Testis (tissue), 3 donors: ENCODE measurements around the gene PROCR. TPM values are rescaled to one million over a fixed set of nuclear protein-coding genes. Genes with fewer than 3 reads are reported as not detected.
"Not testable (repeated sequence)": the region's sequence is repeated elsewhere in the genome, so short reads cannot be mapped to it uniquely, and the experiment has no call there.

Source experiments
- DNase-seq: peaks from one replicate; pipeline ENCODE4 v3.0.0-alpha.2; 2019
- H3K27ac ChIP-seq, 2 donors: fragments of 200-600 bp; sonication (generic); one replicate each; pipeline ENCODE4 v1.5.1; 2019
- H3K27me3 ChIP-seq: fragments of 200-600 bp; sonication (generic); one replicate; pipeline ENCODE4 v1.5.1; 2019
- H3K36me3 ChIP-seq: fragments of 200-600 bp; sonication (generic); one replicate; pipeline ENCODE4 v1.5.1; 2017; ENCODE audit warnings: low read depth; ENCODE audit errors: missing control alignments
- H3K4me1 ChIP-seq: fragments of 200-600 bp; sonication (generic); one replicate; pipeline ENCODE4 v1.5.1; 2019
- H3K4me3 ChIP-seq, 2 donors: fragments of 200-600 bp; sonication (generic); one replicate each; pipeline ENCODE4 v1.5.1; 2017 to 2019
- H3K9me3 ChIP-seq: fragments of 200-600 bp; sonication (generic); one replicate; pipeline ENCODE4 v1.5.1; 2017
- POLR2A ChIP-seq: fragments of 450-650 bp; IDR thresholded peaks from one replicate; pipeline ENCODE4 v1.6.1; 2017; ENCODE audit warnings: antibody characterized with exemption, mild to moderate bottlenecking, moderate library complexity
- WGBS, 2 donors: methylation state at CpG; one replicate each; pipeline ENCODE4 v1.1.5; 2018; 5-methylcytosine and 5-hydroxymethylcytosine counted together
- intact Hi-C: fragments of 100-400 bp; cut with DNase I; formaldehyde crosslinking; loops from one replicate; pipeline ENCODE4 v1.15.1; 2023; ENCODE audit warnings: low total_unique reads
- polyA plus RNA-seq: library from polyadenylated mRNA; stranded (reverse); fragments of 350-450 nt; fragmentation: Illumina TruSeq; extraction: RNeasy Lipid Tissue Mini Kit (QIAGEN cat#74804); gene quantifications from one replicate; pipeline ENCODE4 v1.2.3, GENCODE V29; 2014; ENCODE audit warnings: low read depth, low replicate concordance; ENCODE audit not compliant: insufficient read depth
- total RNA-seq, 2 donors: library from RNA; depleted of rRNA; stranded (reverse); fragments of >200 nt; gene quantifications; one replicate each; pipeline ENCODE4 v1.2.3, GENCODE V29; 2016
- TF ChIP-seq, protein P1 (sequence below), 3 experiments: fragments of 450-650 bp in 2 of 3; fragments of 200-600 bp in 1 of 3; sonication (generic) in 1 of 3; IDR thresholded peaks; one replicate each; pipeline ENCODE4 v1.5.1; 2016 to 2019; ENCODE audit warnings: antibody characterized with exemption in 3 of 3, mild to moderate bottlenecking in 2 of 3, moderate library complexity in 1 of 3

Gene PROCR
- total and polyA plus RNA-seq, 3 donors from 2014 or later = 7.2 to 23.6 (median 8.2) TPM

GRCh38 chr20:35167787-35168186, 4.1 kb upstream of the PROCR start:
- WGBS, 2 donors = 95 to 97% methylated on average over 1 of the region's 1 CpG
- H3K4me3 ChIP-seq = no peak overlapping the region
- no peak for DNase-seq
- H3K4me1 ChIP-seq = no peaks in the 10 kb centered on the region
- TF ChIP-seq, protein P1, sequence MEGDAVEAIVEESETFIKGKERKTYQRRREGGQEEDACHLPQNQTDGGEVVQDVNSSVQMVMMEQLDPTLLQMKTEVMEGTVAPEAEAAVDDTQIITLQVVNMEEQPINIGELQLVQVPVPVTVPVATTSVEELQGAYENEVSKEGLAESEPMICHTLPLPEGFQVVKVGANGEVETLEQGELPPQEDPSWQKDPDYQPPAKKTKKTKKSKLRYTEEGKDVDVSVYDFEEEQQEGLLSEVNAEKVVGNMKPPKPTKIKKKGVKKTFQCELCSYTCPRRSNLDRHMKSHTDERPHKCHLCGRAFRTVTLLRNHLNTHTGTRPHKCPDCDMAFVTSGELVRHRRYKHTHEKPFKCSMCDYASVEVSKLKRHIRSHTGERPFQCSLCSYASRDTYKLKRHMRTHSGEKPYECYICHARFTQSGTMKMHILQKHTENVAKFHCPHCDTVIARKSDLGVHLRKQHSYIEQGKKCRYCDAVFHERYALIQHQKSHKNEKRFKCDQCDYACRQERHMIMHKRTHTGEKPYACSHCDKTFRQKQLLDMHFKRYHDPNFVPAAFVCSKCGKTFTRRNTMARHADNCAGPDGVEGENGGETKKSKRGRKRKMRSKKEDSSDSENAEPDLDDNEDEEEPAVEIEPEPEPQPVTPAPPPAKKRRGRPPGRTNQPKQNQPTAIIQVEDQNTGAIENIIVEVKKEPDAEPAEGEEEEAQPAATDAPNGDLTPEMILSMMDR (IDR thresholded peaks at IDR 0.05) = no peak
- no peak for TF ChIP-seq POLR2A
- H3K27me3 ChIP-seq = no peaks in the 10 kb centered on the region
- no peaks in the 10 kb centered on the region for H3K9me3 ChIP-seq
- H3K27ac ChIP-seq = no peak overlapping the region
- intact Hi-C loops = no loop called here
- H3K36me3 ChIP-seq = no peaks in the 10 kb centered on the region

GRCh38 chr20:35168701-35169409, 3.0 kb upstream of the PROCR start:
- H3K27me3 ChIP-seq, intact Hi-C loops: not testable (repeated sequence)
- 83 to 87% methylated on average over 4 of the region's 4 CpGs for WGBS, 2 donors

GRCh38 chr20:35171438-35171752, 477 bp upstream of the PROCR start:
- intact Hi-C loops = no loop called here
- H3K9me3 ChIP-seq = no peaks in the 10 kb centered on the region
- TF ChIP-seq, protein P1 (IDR thresholded peaks at IDR 0.05) = no peak
- no peak for TF ChIP-seq POLR2A
- 48 to 60% methylated on average over 1 of the region's 1 CpG for WGBS, 2 donors
- H3K27me3 ChIP-seq = no peaks in the 10 kb centered on the region
- H3K4me1 ChIP-seq = no peaks in the 10 kb centered on the region
- H3K36me3 ChIP-seq = no peaks in the 10 kb centered on the region
- H3K4me3 ChIP-seq = no peak overlapping the region
- no peak overlapping the region for H3K27ac ChIP-seq
- no peak for DNase-seq

More at GRCh38 chr20:35168701-35169409, 3.0 kb upstream of the PROCR start:
- H3K27ac ChIP-seq, DNase-seq, H3K36me3 ChIP-seq, H3K9me3 ChIP-seq, H3K4me3 ChIP-seq, H3K4me1 ChIP-seq: not testable (repeated sequence)

DNA sequence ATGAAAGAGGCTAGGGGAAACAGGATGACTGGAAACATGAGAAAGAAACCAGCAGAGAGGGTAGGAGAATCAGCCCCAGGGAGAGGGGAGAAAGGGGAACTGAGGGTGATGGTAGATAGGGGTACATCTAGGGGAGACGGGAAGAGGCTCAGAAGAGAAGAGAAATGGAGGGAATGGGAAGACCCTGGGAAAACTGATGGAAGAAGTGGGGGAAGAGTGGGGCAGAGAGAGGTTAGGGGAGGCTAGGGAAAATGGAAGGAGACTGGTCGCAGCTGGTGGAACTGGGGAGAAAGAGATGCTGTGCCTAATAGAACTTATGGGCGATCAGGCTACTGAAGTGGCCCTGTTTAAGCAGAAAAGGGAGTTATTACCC, 548 bp downstream of the PROCR start:
- TF ChIP-seq, protein P1 (IDR thresholded peaks at IDR 0.05) = no peak
- TF ChIP-seq POLR2A = no peak
- no peaks in the 10 kb centered on the region for H3K36me3 ChIP-seq
- no peaks in the 10 kb centered on the region for H3K4me1 ChIP-seq
- no peak overlapping the region for H3K4me3 ChIP-seq
- no peaks in the 10 kb centered on the region for H3K9me3 ChIP-seq
- intact Hi-C loops = no loop called here
- 70 to 71% methylated on average over 3 of the region's 3 CpGs for WGBS, 2 donors
- DNase-seq = no peak
- H3K27me3 ChIP-seq = no peaks in the 10 kb centered on the region
- no peak overlapping the region for H3K27ac ChIP-seq

GRCh38 chr20:35173576-35174192, 1.8 kb downstream of the PROCR start:
- intact Hi-C loops = no loop called here
- WGBS, 2 donors = 84% methylated on average over 12 of the region's 12 CpGs
- TF ChIP-seq, protein P1 (IDR thresholded peaks at IDR 0.05) = no peak
- TF ChIP-seq POLR2A = no peak
- Histone ChIP-seq H3K4me1 (no peaks in the 10 kb centered on the region), H3K9me3 (no peaks in the 10 kb centered on the region), H3K4me3 (no peak overlapping the region), H3K36me3 (no peaks in the 10 kb centered on the region), H3K27me3 (no peaks in the 10 kb centered on the region), H3K27ac (no peak overlapping the region)
- no peak for DNase-seq
